HG03558 (cell line): ENCODE results near the gene DBN1.

ENCODE experiments used
- ATAC-seq: cut with Tn5 transposase; IDR thresholded peaks from one replicate; pipeline ENCODE4 v1.9.1; 2021; ENCODE audit warnings: moderate number of reproducible peaks; ENCODE audit not compliant: unreplicated experiment; ENCODE audit errors: extremely low read depth

Gene DBN1

GRCh38 chr5:177475563-177476427 is 2.4 kb upstream of the DBN1 start:
- no peak for ATAC-seq

- ATAC-seq: no peak
Measured at GRCh38 chr5:177474846-177475562, 1.6 kb upstream of the DBN1 start.

GRCh38 chr5:177474002-177474476 is 605 bp upstream of the DBN1 start:
- no peak for ATAC-seq

GRCh38 chr5:177472460-177473442 is 683 bp downstream of the DBN1 start:
- no peak for ATAC-seq

GRCh38 chr5:177471610-177472356 is 1.7 kb downstream of the DBN1 start:
- ATAC-seq: no peak

- no peak for ATAC-seq
Measured at GRCh38 chr5:177470759-177471536, 2.5 kb downstream of the DBN1 start.

GRCh38 chr5:177469750-177470525 is 3.5 kb downstream of the DBN1 start:
- no peak for ATAC-seq

- ATAC-seq: no peak
Measured at GRCh38 chr5:177468685-177469628, 4.5 kb downstream of the DBN1 start.

- ATAC-seq: no peak
Measured at GRCh38 chr5:177468329-177468684, 5.1 kb downstream of the DBN1 start.

- ATAC-seq: no peak
Measured at GRCh38 chr5:177467436-177467835, 6.0 kb downstream of the DBN1 start.

- no peak for ATAC-seq
Measured at GRCh38 chr5:177466861-177467260, 6.6 kb downstream of the DBN1 start.

GRCh38 chr5:177465044-177465443 is 8.4 kb downstream of the DBN1 start:
- ATAC-seq: no peak

- ATAC-seq: no peak
Measured at GRCh38 chr5:177462021-177462670, 11.3 kb downstream of the DBN1 start.

GRCh38 chr5:177459819-177460628 is 13.4 kb downstream of the DBN1 start:
- ATAC-seq: no peak

- no peak for ATAC-seq
Measured at GRCh38 chr5:177459357-177459756, 14.1 kb downstream of the DBN1 start.

GRCh38 chr5:177458912-177459350 is 14.5 kb downstream of the DBN1 start:
- no peak for ATAC-seq
